Bronchial epithelial cell (primary cell): Measurements from ENCODE around the gene ELN. TPM values are rescaled to one million over a fixed set of nuclear protein-coding genes. Genes with fewer than 3 reads are reported as not detected.
A peak's percentile ranks its signal among the peaks of the same experiment; 100 is the strongest.

Experiments used
- DNase-seq: peaks from one replicate; pipeline ENCODE4 v3.0.0-alpha.2; 2010; ENCODE audit warnings: low read depth
- FAIRE-seq: peaks from 2 replicates; lab custom pipeline; 2011; peaks lifted over from hg19 to GRCh38; lab: Jason Lieb, UNC
- H3K27me3 ChIP-seq: 2 replicates; pipeline ENCODE4 v1.5.1; 2011; ENCODE audit warnings: low read length; ENCODE audit not compliant: control insufficient read depth, insufficient read depth
- H3K36me3 ChIP-seq: 2 replicates; pipeline ENCODE4 v1.5.1; 2011; ENCODE audit warnings: low read length; ENCODE audit not compliant: control insufficient read depth, insufficient read depth
- H3K4me3 ChIP-seq: 2 replicates; pipeline ENCODE4 v1.5.1; 2011; ENCODE audit warnings: mild to moderate bottlenecking, low read depth, low read length, control low read depth
- total RNA-seq: library from RNA; depleted of rRNA; stranded (reverse); fragments of >200 nt; gene quantifications from 2 replicates; pipeline ENCODE4 v1.2.1, GENCODE V29; 2014
- TF ChIP-seq, protein P1 (sequence below): IDR thresholded peaks from 2 replicates; pipeline ENCODE4 v1.5.1; 2011; ENCODE audit warnings: mild to moderate bottlenecking, moderate library complexity, low read length, control low read depth, inconsistent platforms; ENCODE audit not compliant: insufficient read depth, severe bottlenecking

The ELN gene
- total RNA-seq, 1 donor from 2014 or later = under 0.01 TPM

DNA sequence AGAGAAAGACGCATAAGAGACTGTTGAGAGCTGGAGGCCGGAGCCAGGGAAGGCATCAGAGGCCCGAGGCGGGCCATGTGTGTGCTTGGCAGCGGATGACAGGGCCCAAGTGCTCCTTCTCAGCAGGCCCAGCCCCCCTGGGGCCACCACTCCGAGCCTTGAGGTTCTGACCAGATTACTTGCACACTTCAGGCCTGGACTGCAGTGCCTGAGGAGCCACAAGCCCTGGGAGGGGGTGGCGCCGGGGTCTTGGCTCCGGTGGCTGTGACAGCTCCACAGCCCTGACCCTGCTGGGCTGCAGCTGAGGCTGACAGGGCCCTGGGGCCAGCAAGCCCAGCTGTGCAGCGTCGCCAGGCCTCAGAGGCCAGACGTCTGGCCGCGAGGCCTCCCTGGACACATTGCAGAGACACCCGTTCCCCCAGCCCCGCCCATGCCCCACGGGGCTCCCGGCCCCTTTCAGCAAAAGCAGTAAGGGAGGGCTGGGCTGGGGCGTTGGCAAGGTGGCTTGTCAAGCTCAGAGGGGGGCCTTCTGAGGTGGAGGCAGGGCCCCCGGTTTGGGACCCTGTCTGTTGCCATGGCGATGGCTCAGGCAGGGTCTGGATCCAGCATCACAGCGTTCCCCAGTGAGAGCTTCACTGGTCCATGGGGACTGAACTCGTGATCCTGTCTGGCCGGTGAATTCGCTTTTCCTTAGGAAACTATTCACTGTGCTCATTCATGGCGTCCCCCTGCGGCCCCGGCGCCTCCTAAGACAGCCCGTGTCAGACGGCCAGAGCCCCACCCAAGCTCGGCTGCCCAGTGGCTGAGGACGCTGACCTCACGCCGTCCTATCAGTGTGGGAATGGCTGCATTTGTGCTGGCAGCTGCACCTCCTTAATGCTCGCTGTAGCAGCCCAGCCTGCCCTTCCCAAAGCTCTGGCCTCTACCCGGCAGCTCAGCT lies 5.7 kb downstream of the ELN start:
- DNase-seq = no peak
- TF ChIP-seq, protein P1, sequence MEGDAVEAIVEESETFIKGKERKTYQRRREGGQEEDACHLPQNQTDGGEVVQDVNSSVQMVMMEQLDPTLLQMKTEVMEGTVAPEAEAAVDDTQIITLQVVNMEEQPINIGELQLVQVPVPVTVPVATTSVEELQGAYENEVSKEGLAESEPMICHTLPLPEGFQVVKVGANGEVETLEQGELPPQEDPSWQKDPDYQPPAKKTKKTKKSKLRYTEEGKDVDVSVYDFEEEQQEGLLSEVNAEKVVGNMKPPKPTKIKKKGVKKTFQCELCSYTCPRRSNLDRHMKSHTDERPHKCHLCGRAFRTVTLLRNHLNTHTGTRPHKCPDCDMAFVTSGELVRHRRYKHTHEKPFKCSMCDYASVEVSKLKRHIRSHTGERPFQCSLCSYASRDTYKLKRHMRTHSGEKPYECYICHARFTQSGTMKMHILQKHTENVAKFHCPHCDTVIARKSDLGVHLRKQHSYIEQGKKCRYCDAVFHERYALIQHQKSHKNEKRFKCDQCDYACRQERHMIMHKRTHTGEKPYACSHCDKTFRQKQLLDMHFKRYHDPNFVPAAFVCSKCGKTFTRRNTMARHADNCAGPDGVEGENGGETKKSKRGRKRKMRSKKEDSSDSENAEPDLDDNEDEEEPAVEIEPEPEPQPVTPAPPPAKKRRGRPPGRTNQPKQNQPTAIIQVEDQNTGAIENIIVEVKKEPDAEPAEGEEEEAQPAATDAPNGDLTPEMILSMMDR = no peak
- no peaks in the 10 kb centered on the region for H3K36me3 ChIP-seq
- FAIRE-seq = no peak
- H3K4me3 ChIP-seq = no peak overlapping the region
- H3K27me3 ChIP-seq = peaks cover 25% of the 10 kb centered on the region

DNA sequence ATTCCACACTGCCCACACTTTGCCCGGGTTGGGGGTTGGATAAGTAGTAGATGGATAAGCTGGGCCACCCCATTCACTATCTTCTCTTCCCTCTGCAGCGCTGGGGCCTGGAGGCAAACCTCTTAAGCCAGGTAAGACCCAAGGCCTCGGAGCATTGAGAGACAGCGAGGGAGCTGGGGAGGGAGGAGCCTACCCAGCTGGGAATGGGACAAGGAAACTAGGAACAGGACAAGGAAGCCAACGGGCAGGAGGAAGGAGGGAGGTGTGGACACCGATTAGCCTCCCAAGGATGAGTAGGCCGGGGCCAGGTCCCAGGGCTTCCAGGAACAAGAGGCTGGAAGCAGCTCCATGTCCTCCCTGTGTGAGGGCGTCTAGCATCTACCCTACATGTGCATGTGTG lies 9.6 kb downstream of the ELN start:
- Histone ChIP-seq H3K27me3 (peaks cover 5% of the 10 kb centered on the region), H3K4me3 (no peak overlapping the region), H3K36me3 (no peaks in the 10 kb centered on the region)
- DNase-seq (no peak), FAIRE-seq (no peak)
- TF ChIP-seq, protein P1 = no peak

DNA sequence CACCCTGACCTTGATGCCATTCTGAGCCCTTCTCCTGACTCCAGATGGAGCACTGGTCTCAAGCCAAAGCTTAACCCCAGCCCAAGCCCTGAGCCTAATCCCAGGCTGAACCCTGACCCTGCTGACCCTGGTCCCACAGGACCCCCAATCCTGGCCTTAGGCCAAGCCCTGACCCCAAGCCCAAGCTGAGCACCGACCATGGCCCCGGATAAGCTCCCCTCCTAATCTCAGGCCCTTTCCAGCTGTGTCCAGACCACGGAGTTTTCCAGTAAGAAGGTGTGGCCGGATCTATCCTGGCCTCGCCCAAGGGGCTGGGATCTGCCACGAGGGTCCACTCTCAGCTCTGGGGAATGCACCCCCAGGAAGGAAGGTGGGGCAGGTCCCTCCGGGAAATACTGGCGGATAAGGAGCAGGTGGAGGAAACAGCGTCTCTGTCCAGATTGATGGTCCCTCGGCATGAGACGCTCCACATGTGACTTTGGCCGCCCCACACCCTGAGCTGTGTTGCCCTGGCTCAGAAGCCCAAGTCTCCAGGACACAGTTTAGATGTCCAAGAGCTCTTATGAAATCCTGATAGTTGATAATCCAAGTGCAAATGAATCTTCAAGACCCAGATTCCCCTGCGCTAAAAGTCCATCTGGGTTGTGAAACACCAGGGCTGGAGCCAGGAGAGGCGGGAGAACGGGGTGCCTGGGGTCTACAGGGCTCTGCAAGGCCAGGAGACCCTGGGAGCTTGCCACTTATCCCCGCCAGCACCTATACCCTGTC lies 10.4 kb downstream of the ELN start:
- TF ChIP-seq, protein P1 = no peak
- DNase-seq = no peak
- Histone ChIP-seq H3K4me3 (no peak overlapping the region), H3K36me3 (no peaks in the 10 kb centered on the region), H3K27me3 (peaks cover 2% of the 10 kb centered on the region)
- peak; percentile 62 for FAIRE-seq

DNA sequence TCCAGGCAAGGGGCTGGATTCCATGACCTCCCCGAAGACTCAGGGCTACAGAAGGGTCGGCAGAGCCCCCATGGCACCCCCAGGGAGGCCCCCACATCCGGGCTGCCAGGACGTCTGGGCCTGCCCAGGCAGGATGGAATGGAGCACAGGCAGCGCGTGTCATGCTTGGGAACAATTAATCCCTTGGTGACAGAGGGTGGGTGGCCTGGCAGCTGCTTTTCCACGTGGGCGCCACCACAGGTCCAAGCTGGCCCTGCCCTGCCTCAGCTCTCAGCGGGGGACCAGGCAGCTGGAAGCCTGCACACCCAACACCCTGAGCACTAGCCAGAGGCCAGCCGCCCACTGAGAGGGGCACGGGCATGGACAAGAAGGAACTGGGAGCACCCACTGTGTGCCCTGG lies 11.4 kb downstream of the ELN start:
- Histone ChIP-seq H3K36me3 (no peaks in the 10 kb centered on the region), H3K4me3 (no peak overlapping the region), H3K27me3 (peaks cover 2% of the 10 kb centered on the region)
- no peak for DNase-seq
- FAIRE-seq = no peak
- TF ChIP-seq, protein P1 = no peak

DNA sequence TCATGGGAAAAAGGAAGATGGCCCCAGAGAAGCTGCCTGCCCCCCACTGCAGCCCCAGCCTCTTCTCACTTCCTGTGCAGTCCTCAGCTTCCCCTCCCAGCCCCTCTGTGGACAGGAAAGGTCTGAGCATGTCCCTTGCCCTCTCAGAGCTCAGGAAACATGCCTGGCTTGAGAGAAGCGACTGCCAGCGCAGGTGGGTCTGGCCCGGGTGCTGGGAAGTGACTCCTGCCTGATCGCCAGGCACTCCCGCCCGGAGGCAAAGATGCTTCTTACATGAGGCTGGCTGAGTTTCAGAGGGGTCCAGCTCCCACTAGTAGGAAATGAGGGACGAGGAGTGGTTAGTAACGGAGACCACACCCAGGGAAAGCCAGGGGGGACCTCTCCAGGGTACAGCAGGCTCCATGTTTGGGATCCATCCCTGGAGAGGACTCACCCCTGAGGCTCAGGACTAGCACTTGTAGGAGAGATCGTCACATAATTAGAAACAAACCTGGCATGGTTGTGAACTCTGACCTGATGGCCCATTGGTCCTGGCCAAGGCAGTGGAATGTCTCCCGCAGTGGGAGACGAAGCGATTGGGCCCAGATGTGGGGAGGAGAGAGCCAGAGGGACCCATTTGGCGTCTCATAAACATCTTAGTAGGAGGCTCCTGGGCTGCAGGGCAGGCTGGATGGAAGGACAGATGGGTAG lies 12.3 kb downstream of the ELN start:
- Histone ChIP-seq H3K36me3 (no peaks in the 10 kb centered on the region), H3K4me3 (no peak overlapping the region), H3K27me3 (no peaks in the 10 kb centered on the region)
- TF ChIP-seq, protein P1 = no peak
- FAIRE-seq (no peak), DNase-seq (no peak)
